SK-N-SH (cell line): ENCODE results near the gene KIR2DL3. TPM values are rescaled to one million over a fixed set of nuclear protein-coding genes. Genes with fewer than 3 reads are reported as not detected.

Source experiments
- CTCF ChIA-PET: fragments of 300-600, 350-600 bp; formaldehyde crosslinking; extraction: SDS; loops from one replicate; lab custom pipeline; 2021; lab: Yijun Ruan, JAX
- POLR2A ChIA-PET: fragments of 350-600 bp; sonication (Branson Sonifier 250); formaldehyde crosslinking; extraction: SDS; loops from one replicate; lab custom pipeline; 2020; ENCODE audit warnings: antibody characterized with exemption, inconsistent platforms; lab: Yijun Ruan, JAX
- DNase-seq: peaks from one replicate; pipeline ENCODE4 v3.0.0; 2012
- H2AFZ ChIP-seq: fragments of 200-600 bp; sonication (generic); 2 replicates; pipeline ENCODE4 v1.8.1; 2016; ENCODE audit warnings: antibody characterized with exemption, mild to moderate bottlenecking, low read depth
- H3F3A ChIP-seq: fragments of 200-600 bp; sonication (generic); replicated peaks from 2 replicates; pipeline ENCODE3; 2016; ENCODE audit warnings: antibody characterized with exemption, mild to moderate bottlenecking; ENCODE audit not compliant: insufficient read depth
- H3K27ac ChIP-seq, 2 experiments: fragments of 200-500 bp in 1 of 2; fragments of 200-600 bp in 1 of 2; sonication (Bioruptor generic) in 1 of 2; sonication (generic), shearing (Covaris generic) in 1 of 2; 2 replicates each; pipeline versions ENCODE4 v1.5.1 to v1.6.1; 2014 to 2016; ENCODE audit warnings: low read depth in 2 of 2, inconsistent platforms in 1 of 2, low read length in 1 of 2, mild to moderate bottlenecking in 1 of 2, mixed read lengths in 1 of 2
- H3K27me3 ChIP-seq: fragments of 200-600 bp; sonication (generic), shearing (Covaris generic); 2 replicates; pipeline ENCODE4 v1.6.1; 2016; ENCODE audit warnings: mixed run types; ENCODE audit not compliant: insufficient read depth
- H3K36me3 ChIP-seq, 2 experiments: fragments of 200-500 bp in 1 of 2; fragments of 200-600 bp in 1 of 2; sonication (Bioruptor generic) in 1 of 2; sonication (generic) in 1 of 2; replicated peaks in 1 of 2; 2 replicates each; pipeline versions ENCODE3 to v1.5.1; 2014 to 2016; ENCODE audit warnings: low read length in 1 of 2, mild to moderate bottlenecking in 1 of 2; ENCODE audit not compliant: insufficient read depth in 2 of 2, control insufficient read depth in 1 of 2
- H3K4me1 ChIP-seq, 2 experiments: fragments of 200-500 bp in 1 of 2; fragments of 200-600 bp in 1 of 2; sonication (Bioruptor generic) in 1 of 2; sonication (generic), shearing (Covaris generic) in 1 of 2; 2 replicates each; pipeline versions ENCODE4 v1.5.1 to v1.6.1; 2014 to 2016; ENCODE audit warnings: low read depth in 1 of 2, low read length in 1 of 2, mixed run types in 1 of 2; ENCODE audit not compliant: insufficient read depth in 2 of 2, control insufficient read depth in 1 of 2
- H3K4me2 ChIP-seq: fragments of 200-600 bp; sonication (generic), shearing (Covaris generic); 2 replicates; pipeline ENCODE4 v1.6.1; 2017; ENCODE audit warnings: mixed run types
- H3K4me3 ChIP-seq, 2 experiments: fragments of 200-500 bp in 1 of 2; fragments of 200-600 bp in 1 of 2; sonication (Bioruptor generic) in 1 of 2; sonication (generic), shearing (Covaris generic) in 1 of 2; 2 replicates each; pipeline versions ENCODE4 v1.5.1 to v1.8.1; 2014 to 2016; ENCODE audit warnings: low read depth in 2 of 2, inconsistent platforms in 1 of 2, low read length in 1 of 2, mild to moderate bottlenecking in 1 of 2, mixed read lengths in 1 of 2, moderate library complexity in 1 of 2
- H3K79me2 ChIP-seq: fragments of 200-600 bp; sonication (generic); 2 replicates; pipeline ENCODE4 v1.8.1; 2017; ENCODE audit warnings: mild to moderate bottlenecking; ENCODE audit not compliant: insufficient read depth
- H3K9ac ChIP-seq: fragments of 200-600 bp; sonication (generic); 2 replicates; pipeline ENCODE4 v1.6.1; 2017; ENCODE audit warnings: mixed run types
- H3K9me2 ChIP-seq: fragments of 200-600 bp; sonication (generic); 2 replicates; pipeline ENCODE4 v1.6.1; 2017; ENCODE audit warnings: mixed run types
- H3K9me3 ChIP-seq: fragments of 200-600 bp; sonication (generic); 2 replicates; pipeline ENCODE4 v1.6.1; 2017; ENCODE audit warnings: mixed run types, mild to moderate bottlenecking, moderate library complexity
- H4K20me1 ChIP-seq: fragments of 200-600 bp; sonication (generic); 2 replicates; pipeline ENCODE4 v1.6.1; 2017; ENCODE audit warnings: mild to moderate bottlenecking, mixed run types; ENCODE audit not compliant: insufficient read depth
- CHD2 ChIP-seq: fragments of 150-350 bp; IDR thresholded peaks from 2 replicates; pipeline ENCODE4 v1.6.1; 2018; ENCODE audit warnings: low read length; ENCODE audit not compliant: partially characterized antibody
- ELF1 ChIP-seq: IDR thresholded peaks from 2 replicates; pipeline ENCODE4 v1.4.0; 2012
- EZH2phosphoT487 ChIP-seq: fragments of 200-600 bp; sonication (generic); IDR thresholded peaks from 2 replicates; pipeline ENCODE4 v1.6.1; 2017; ENCODE audit warnings: low read depth, mixed run types, mild to moderate bottlenecking, antibody characterized with exemption, moderate library complexity, borderline replicate concordance
- FOSL2 ChIP-seq: IDR thresholded peaks from 2 replicates; pipeline ENCODE4 v1.4.0; 2012; ENCODE audit warnings: low read depth, mild to moderate bottlenecking, moderate library complexity, borderline replicate concordance
- FOXJ3 ChIP-seq: sonication (generic); formaldehyde crosslinking; IDR thresholded peaks from 2 replicates; pipeline ENCODE4 v1.5.1; 2020; ENCODE audit warnings: mild to moderate bottlenecking, missing genetic modification reagents
- GABPA ChIP-seq: IDR thresholded peaks from 2 replicates; pipeline ENCODE4 v1.4.0; 2012; ENCODE audit warnings: low read depth, mild to moderate bottlenecking
- IRF3 ChIP-seq: fragments of 150-350 bp; IDR thresholded peaks from 2 replicates; pipeline ENCODE4 v1.6.1; 2016; ENCODE audit warnings: mild to moderate bottlenecking, low read depth, low read length
- MAX ChIP-seq: IDR thresholded peaks from 2 replicates; pipeline ENCODE4 v1.4.0; 2012; ENCODE audit warnings: low read depth
- MEF2A ChIP-seq: IDR thresholded peaks from 2 replicates; pipeline ENCODE4 v1.4.0; 2012; ENCODE audit warnings: low read depth, borderline replicate concordance
- PBX3 ChIP-seq: IDR thresholded peaks from 2 replicates; pipeline ENCODE4; 2012
- RAD21 ChIP-seq: IDR thresholded peaks from 2 replicates; pipeline ENCODE4 v1.6.1; 2012; ENCODE audit warnings: mild to moderate bottlenecking, low read length
- RFX5 ChIP-seq: IDR thresholded peaks from 2 replicates; pipeline ENCODE4 v1.6.1; 2012; ENCODE audit warnings: mild to moderate bottlenecking, improper control_type of control experiment, low read length
- RXRA ChIP-seq: IDR thresholded peaks from 2 replicates; pipeline ENCODE4 v1.4.0; 2012; ENCODE audit warnings: low read depth, mild to moderate bottlenecking, borderline replicate concordance
- SMC3 ChIP-seq: IDR thresholded peaks from 2 replicates; pipeline ENCODE4 v1.6.1; 2012; ENCODE audit warnings: low read depth, low read length, improper control_type of control experiment
- TEAD4 ChIP-seq: IDR thresholded peaks from 2 replicates; pipeline ENCODE4 v1.4.0; 2012; ENCODE audit warnings: mild to moderate bottlenecking, borderline replicate concordance; ENCODE audit not compliant: insufficient read depth
- USF2 ChIP-seq: fragments of 150-350 bp; IDR thresholded peaks from 2 replicates; pipeline ENCODE4 v1.6.1; 2017; ENCODE audit warnings: antibody characterized with exemption, low read length, low read depth, borderline replicate concordance
- ZBTB33 ChIP-seq: IDR thresholded peaks from 2 replicates; pipeline ENCODE4 v1.4.0; 2012; ENCODE audit warnings: low read depth, borderline replicate concordance
- WGBS: methylation state at CpG from one replicate; pipeline ENCODE4 v1.1.6; 2017; ENCODE audit warnings: low lambda C conversion rate; 5-methylcytosine and 5-hydroxymethylcytosine counted together
- polyA plus RNA-seq, 3 experiments: library from polyadenylated mRNA; depleted of rRNA; stranded (reverse); fragments of >200 nt; gene quantifications; 2 replicates each; pipeline ENCODE4 v1.2.3, GENCODE V29; 2012

Gene KIR2DL3
- polyA plus RNA-seq, 1 of the 3 experiments (the other 2 are of a cell fraction) = not detected

GRCh38 chr19:54708781-54709180 lies 29.5 kb upstream of the KIR2DL3 start:
- Histone ChIP-seq H3F3A (no peaks in the 10 kb centered on the region), H3K27ac (no peak overlapping the region), H3K4me2 (no peak overlapping the region), H3K36me3 (no peaks in the 10 kb centered on the region), H3K9me3 (no peaks in the 10 kb centered on the region), H3K4me1 (no peaks in the 10 kb centered on the region), H3K27me3 (no peaks in the 10 kb centered on the region), H3K79me2 (no peaks in the 10 kb centered on the region), H3K9me2 (no peaks in the 10 kb centered on the region), H4K20me1 (no peaks in the 10 kb centered on the region), H3K9ac (no peak overlapping the region), H3K4me3 (no peak overlapping the region), H2AFZ (no peak overlapping the region)
- no peak for DNase-seq
- CTCF ChIA-PET = no interaction called here
- POLR2A ChIA-PET = no interaction called here
- TF ChIP-seq RXRA (no peak), PBX3 (no peak), TEAD4 (no peak), ELF1 (no peak), SMC3 (no peak), ZBTB33 (no peak), MEF2A (no peak), EZH2phosphoT487 (no peak)
- 0% methylated on average over 2 of the region's 7 CpGs for WGBS

GRCh38 chr19:54709212-54709948 lies 28.9 kb upstream of the KIR2DL3 start:
- H3K27me3 ChIP-seq = no peaks in the 10 kb centered on the region
- H3K79me2 ChIP-seq = no peaks in the 10 kb centered on the region
- H3K4me3 ChIP-seq = no peak overlapping the region
- no peaks in the 10 kb centered on the region for H4K20me1 ChIP-seq
- no peak overlapping the region for H2AFZ ChIP-seq
- ChIA-PET POLR2A (no interaction called here), CTCF (no interaction called here)
- H3K4me2 ChIP-seq = no peak overlapping the region
- DNase-seq = no peak
- no peak overlapping the region for H3K9ac ChIP-seq
- no peaks in the 10 kb centered on the region for H3K36me3 ChIP-seq
- no peaks in the 10 kb centered on the region for H3K9me3 ChIP-seq
- TF ChIP-seq FOXJ3 (CRISPR knock-in tag) (no peak), SMC3 (no peak), GABPA (no peak), MEF2A (no peak), EZH2phosphoT487 (no peak), RXRA (no peak), ELF1 (no peak), RFX5 (no peak), TEAD4 (no peak), IRF3 (no peak), FOSL2 (no peak), MAX (no peak), RAD21 (no peak), USF2 (no peak), CHD2 (no peak)
- 5% methylated on average over 11 of the region's 18 CpGs for WGBS
- no peaks in the 10 kb centered on the region for H3K9me2 ChIP-seq
- no peaks in the 10 kb centered on the region for H3K4me1 ChIP-seq
- H3K27ac ChIP-seq = no peak overlapping the region
- H3F3A ChIP-seq = no peaks in the 10 kb centered on the region
